ENCODE data around the gene ACTR3.

GRCh38 chr2:113930448-113930847 lies 40.6 kb downstream of the ACTR3 start:
- no peak for TF ChIP-seq EP300 (conservative IDR thresholded peaks at IDR 0.05; ENCODE audit: poor library complexity, severe bottlenecking)
- no peak for TF ChIP-seq CTCF (IDR thresholded peaks at IDR 0.05; ENCODE audit: poor library complexity, severe bottlenecking)
- TF ChIP-seq RAD21 (conservative IDR thresholded peaks at IDR 0.05) = no peak
- no peak for TF ChIP-seq REST (IDR thresholded peaks at IDR 0.05; ENCODE audit: borderline replicate concordance)
- TF ChIP-seq POLR2AphosphoS5 (IDR thresholded peaks at IDR 0.05) = no peak

All from neural cell (in vitro differentiated cells).